CD4-positive, alpha-beta T cell treated with Interleukin-17A for 4 hours (primary cell): Measurements from ENCODE around the gene GBE1.
A peak's percentile ranks its signal among the peaks of the same experiment; 100 is the strongest.
"Not testable (repeated sequence)": the region's sequence is repeated elsewhere in the genome, so short reads cannot be mapped to it uniquely, and the experiment has no call there.

Experiments used
- DNase-seq: peaks from one replicate; pipeline ENCODE4 v3.0.0-alpha.2; 2020; ENCODE audit warnings: mixed read lengths

The GBE1 gene

DNA sequence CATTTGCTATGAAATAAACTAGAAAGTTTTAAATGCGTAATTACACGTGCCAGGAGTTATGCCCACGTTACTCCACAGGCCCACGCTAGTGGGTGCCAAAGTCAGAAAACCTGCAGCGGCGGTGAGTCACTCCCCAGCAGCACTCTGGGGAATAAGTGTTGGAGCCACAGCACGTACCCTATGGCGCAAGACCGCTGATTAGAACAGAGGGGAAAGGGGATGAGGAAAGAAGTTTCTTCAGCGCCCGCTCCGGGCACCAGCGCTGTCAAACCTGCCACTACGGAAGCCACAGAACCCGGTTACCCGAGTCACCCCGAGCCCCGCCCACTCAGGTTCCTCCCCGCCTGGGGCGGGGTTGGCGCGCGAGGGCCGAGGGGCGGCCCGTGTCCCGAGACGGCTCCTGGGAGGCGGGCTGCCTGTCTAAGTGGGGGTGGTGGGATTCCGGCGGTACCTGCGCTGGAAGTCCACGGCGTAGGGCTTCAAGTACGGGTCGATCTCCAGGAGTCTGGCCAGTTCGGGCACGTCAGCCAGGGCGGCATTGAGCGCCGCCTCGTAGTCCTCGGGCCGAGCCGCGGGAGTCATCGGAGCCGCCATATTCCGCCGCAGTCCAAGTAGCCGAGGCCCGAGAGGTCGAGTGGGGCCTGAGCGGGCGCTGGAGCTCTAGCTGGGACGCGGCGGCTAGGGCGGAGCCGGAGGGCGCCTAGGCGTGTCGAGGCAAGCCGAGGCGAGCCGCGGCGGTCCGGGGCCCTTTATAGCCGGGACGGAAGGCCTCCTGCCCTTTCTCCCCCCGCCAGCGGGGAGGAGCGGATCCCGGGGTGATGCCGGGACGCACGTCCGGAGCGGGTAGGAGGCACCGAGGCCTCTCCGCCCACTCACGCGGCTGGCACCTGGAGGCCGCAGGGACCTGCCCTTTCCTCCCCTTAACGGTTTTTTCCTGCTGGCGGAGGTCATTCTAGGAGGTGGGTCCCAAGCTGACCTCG, at the start of gene GBE1:
Gene GBE1 (minus strand): TSS at position 722 of the 980 bp plus-strand sequence. CDS start 128 bp downstream, at position 594.
- DNase-seq: peak; percentile 90

DNA sequence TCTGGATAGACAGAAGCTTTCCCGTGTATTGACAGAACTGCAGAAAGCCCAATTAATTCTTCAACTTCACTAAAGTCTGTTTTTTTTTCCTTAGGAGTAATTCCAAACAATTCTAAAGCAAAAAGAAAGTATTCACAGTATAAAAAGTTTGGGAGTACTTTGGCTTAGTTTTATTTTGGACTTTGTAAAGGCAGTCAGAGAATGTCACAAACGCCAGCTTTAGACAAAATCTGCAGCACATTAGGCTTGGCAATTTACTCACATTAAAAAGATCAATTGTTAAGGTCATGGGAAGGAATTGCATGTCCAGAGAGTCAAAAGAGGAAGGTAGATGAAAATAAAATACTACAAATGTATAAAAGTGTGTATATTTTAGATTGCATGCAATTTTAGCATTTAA, 47.5 kb upstream of the GBE1 start:
- DNase-seq: no peak

GRCh38 chr3:81799403-81799802, 38.0 kb upstream of the GBE1 start:
- DNase-seq: no peak

GRCh38 chr3:81793410-81793809, 32.0 kb upstream of the GBE1 start:
- no peak for DNase-seq

GRCh38 chr3:81790117-81790516, 28.7 kb upstream of the GBE1 start:
- no peak for DNase-seq

DNA sequence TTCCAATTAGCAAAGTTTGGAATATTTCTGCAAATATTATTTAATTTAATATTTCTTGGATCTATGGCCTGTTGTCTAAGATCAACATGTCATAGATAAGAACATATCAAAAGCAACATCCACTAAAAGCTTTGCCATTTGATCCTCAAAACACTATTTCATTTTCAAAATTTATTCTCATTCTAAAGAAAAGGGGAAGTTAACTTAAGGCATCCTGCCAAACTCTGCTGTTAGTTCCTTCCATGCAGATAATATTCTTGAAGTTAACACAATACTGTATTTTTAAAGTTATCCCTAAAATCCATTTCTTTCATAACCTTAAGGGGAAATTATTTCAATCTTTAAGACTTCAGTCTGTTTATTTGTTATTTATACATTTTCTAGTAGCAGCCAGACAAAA, 28.2 kb upstream of the GBE1 start:
- DNase-seq: no peak

GRCh38 chr3:81788610-81789009, 27.2 kb upstream of the GBE1 start:
- no peak for DNase-seq

- DNase-seq: no peak
These were observed 26.6 kb upstream of the GBE1 start for GRCh38 chr3:81788044-81788443.

DNA sequence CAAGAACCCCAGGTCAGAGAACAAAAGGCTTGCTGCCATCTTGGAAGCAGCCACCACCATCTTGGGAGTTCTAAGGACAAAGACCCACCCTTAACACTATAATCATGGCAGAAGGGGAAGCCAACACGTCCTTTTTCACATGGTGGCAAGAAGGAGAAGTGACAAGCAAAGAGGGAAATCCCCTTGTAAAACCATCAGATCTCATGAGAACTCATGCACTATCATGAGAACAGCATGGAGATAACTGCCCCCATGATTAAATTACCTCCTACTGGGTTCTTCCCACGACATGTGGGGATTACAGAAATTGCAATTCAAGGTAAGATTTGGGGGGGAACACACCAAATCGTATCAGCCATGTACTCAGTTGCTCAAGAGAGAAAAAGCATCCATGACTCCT, 21.1 kb upstream of the GBE1 start:
- no peak for DNase-seq

DNA sequence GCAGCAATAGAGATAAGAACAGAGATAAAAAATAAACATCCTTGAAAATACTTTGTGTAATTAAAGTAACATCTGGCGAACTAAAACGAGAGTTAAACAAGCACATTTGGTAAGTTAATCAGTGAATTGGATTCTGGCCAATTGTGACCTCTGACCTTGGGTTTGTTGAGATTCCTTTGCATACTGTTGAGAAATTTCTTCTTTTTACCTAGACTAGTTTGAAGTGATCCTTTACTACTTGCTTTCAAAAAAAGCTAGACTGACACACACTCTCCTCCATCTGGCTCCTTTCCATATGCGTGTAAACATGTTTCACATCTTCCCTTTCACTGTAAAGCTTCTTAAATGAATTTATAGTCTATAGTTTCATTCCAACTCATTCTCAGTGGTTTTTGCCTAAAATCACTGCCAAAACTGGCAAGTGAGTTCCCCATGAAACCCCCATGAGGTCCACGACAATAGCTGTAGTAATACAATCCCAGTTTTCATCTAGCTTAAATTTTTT, 17.3 kb upstream of the GBE1 start:
- no peak for DNase-seq

- DNase-seq: no peak
These were observed 15.2 kb upstream of the GBE1 start for GRCh38 chr3:81776643-81777042.

- DNase-seq: no peak
These were observed 9.3 kb upstream of the GBE1 start for GRCh38 chr3:81770710-81771109.

DNA sequence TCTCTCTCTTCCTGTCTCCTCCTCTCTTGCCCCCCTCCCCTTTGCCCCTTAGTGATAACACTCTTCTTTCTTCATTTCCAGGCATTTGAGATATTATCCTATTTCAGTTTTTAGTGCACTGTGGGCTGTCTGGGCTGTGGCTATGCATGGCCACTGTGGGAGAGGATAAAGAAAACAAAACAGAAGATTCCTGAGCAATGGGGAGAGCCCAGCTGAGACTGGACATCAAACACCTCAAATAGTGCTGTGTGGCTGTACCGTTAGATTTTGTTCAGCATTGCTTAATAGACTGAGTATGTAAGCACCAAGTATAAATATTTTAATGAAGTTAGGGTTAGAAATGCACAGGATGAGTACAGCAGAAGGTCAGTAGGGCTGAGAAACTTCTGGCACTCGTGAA, 7.9 kb upstream of the GBE1 start:
- DNase-seq: no peak

DNA sequence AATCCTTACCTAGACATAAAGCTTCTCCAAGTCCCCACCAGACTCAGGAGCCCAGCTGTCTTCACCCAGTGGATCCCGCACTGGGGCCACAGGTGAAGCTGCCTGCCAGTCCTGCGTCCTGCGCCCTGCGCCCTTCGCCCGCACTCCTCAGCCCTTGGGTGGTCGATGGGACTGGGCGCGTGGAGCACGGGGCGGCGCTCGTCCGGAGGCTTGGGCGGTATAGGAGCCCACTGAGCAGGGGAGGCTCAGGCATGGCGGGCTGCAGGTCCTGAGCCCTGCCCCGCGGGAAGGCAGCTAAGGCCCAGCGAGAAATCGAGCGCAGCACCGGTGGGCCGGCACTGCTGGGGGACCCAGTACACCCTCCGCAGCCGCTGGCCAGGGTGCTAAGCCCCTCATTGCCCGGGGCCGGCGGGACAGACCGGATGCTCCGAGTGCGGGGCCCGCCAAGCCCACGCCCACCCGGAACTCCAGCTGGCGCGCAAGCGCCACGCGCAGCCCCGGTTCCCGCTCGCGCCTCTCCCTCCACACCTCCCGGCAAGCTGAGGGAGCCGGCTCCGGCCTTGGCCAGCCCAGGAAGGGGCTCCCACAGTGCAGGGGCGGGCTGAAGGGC, 5.9 kb upstream of the GBE1 start:
- not testable (repeated sequence) for DNase-seq

- DNase-seq: no peak
These were observed 4.0 kb upstream of the GBE1 start for GRCh38 chr3:81765400-81765799.

GRCh38 chr3:81764665-81765064, 3.2 kb upstream of the GBE1 start:
- DNase-seq: no peak

GRCh38 chr3:81764002-81764401, 2.6 kb upstream of the GBE1 start:
- DNase-seq: no peak

- no peak for DNase-seq
These were observed 1.6 kb upstream of the GBE1 start for GRCh38 chr3:81763001-81763400.

DNA sequence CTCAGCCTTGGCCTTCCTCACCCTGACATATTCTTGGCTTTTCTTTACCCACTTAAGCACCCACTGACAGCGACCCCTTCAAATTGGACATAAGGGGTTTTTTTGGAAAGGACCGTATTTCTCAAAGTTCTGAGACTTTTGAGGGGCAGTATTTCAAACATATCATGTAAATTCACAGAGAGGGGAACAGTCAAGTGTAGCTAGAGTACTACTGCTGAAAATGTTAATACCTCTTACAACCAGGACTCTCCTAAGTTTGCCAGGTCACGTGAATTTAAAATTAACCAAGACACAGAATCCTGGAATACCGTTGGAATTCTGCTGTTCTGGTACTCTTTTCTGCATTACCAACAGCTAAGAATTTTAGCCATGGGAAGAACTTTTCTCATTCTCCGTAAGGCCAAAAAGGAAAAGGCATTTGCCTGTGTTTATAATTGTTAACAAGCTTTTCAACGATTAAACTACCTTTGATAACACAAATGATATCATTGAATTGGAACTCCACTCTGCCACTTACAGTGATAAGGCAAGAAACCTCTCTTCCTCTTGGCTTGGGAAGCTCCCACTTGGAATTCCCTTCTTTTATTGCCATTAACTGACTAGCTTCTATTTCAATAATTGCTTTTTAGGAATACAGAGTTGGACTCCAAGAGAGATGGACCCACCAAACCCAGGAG, 597 bp upstream of the GBE1 start:
- no peak for DNase-seq

DNA sequence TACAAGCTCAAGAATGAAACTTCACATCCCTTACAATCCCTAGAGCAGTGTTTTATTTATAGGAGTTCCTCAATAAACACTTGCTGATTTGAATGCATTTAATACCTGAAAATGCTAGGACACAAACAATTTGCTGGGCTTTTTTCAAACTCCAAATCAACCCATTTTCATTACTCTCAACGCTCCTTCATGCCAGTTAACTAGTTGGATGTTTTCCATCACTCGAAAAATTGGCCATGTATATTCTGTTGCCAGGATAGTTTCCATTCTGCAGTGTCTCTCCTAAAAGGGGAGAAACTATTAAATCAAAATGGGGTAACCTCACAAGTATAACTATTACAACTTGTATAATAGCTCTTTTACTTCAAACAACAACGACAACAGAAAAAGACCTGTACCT, 1.2 kb downstream of the GBE1 start:
- no peak for DNase-seq

GRCh38 chr3:81758771-81759170, 2.7 kb downstream of the GBE1 start:
- DNase-seq: not testable (repeated sequence)

- DNase-seq: no peak
These were observed 3.2 kb downstream of the GBE1 start for GRCh38 chr3:81758275-81758674.

DNA sequence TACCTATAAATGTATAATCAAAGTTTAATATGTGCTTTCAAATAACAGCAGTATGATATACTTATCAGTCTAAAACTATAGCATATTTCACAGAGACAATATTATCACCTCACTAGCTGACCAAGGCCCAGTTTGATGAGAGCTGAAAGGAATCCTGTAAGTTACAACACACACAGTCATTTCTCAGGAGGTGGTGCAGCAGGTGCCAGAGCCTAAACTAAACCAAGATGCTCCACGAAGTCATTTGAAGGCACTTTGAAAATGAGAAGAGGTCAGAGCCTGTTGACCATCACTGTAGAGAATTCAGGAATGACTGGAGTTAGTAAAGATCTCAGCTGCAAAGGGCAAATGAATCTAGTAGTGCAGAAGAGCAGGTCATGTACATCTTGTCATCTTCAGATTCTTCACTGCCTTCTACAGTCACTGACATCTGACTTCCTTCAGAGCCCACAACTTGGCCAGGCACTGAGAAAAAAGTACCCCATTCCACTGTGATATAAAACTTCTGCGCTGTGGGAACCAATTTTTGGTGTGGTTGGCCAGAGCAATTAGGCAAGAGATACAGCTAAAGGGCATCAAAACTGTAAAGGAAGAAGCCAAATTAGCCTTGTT, 7.9 kb downstream of the GBE1 start:
- DNase-seq: no peak
